ENCODE results near the gene KLHL28. TPM values are rescaled to one million over a fixed set of nuclear protein-coding genes. Genes with fewer than 3 reads are reported as not detected.

The KLHL28 gene
- total RNA-seq, 1 experiment from 2014 or later, result 11.2 TPM

DNA sequence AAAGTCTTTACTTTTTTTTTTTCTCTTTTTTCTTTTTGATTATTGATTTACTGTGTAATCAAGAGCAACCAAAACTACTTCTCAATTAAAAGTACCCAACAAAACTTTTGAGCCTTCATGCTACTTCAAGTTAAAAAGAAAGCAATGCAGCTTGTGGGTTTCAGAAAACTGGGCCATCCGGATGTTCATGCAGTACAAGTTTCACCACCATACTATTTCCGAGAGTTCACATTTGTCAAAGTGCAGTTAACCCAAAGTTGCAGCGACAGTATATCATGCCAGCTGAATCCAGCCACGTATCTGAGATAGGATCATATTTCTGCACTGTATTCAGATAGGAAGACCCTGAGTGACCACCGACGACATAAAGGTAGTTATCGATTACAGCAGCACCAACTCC, 33.0 kb downstream of the KLHL28 start:
- intact Hi-C loops (cut with micrococcal nuclease), result no loop called here
- H3K27me3 ChIP-seq (ENCODE audit: insufficient read depth, low read length), result no peaks in the 10 kb centered on the region
- H3K36me3 ChIP-seq (ENCODE audit: control insufficient read depth in 1 of 2, insufficient read depth in 2 of 2, low read length in 2 of 2), result peaks cover 0 to under 1% of the 10 kb centered on the region in 2 experiments; a peak in 2 of 4 replicates
- no peak overlapping the region for H3K9ac ChIP-seq (ENCODE audit: low read length)
- H3K27ac ChIP-seq (ENCODE audit: low read depth, low read length), result no peak overlapping the region
- ChIA-PET RAD21 (ENCODE audit: low non-redundant PET in 1 of 2, low total read pairs in 2 of 2, uncharacterized antibody in 2 of 2, unreplicated experiment in 2 of 2) (no interaction called here), POLR2A (no interaction called here), CTCF (interaction anchor here (1.2 kb wide), 1 partner anchor 15 kb away, joined by 3 read pairs; no protein-coding TSS in a partner anchor)
- no peaks in the 10 kb centered on the region for H4K20me1 ChIP-seq (ENCODE audit: insufficient read depth)
- TF ChIP-seq CEBPB (IDR thresholded peaks at IDR 0.05; ENCODE audit: low read depth) (no peak), ZFX (IDR thresholded peaks at IDR 0.05) (no peak), SP1 (IDR thresholded peaks at IDR 0.05; ENCODE audit: low read depth) (no peak), RAD21 (IDR thresholded peaks at IDR 0.05; ENCODE audit: low read depth) (no peak), FOSL1 (IDR thresholded peaks at IDR 0.05; ENCODE audit: low read depth) (no peak), YY1 (IDR thresholded peaks at IDR 0.05; ENCODE audit: extremely low read depth, insufficient replicate concordance, low read depth, low read length) (no peak), JUND (IDR thresholded peaks at IDR 0.05) (no peak), EZH2phosphoT487 (IDR thresholded peaks at IDR 0.05; ENCODE audit: borderline replicate concordance) (no peak), ZBTB33 (IDR thresholded peaks at IDR 0.05; ENCODE audit: extremely low read depth, insufficient replicate concordance, low read length) (no peak), ZNF274 (IDR thresholded peaks at IDR 0.05; ENCODE audit: low read depth, low read length) (no peak), MAX (IDR thresholded peaks at IDR 0.05) (no peak), CTCF (IDR thresholded peaks at IDR 0.05 in 2 of 3, conservative IDR thresholded peaks at IDR 0.05 in 1 of 3; ENCODE audit: borderline replicate concordance in 1 of 3, insufficient read depth in 1 of 3, low read depth in 2 of 3, low read length in 2 of 3) (no peak), POLR2AphosphoS5 (IDR thresholded peaks at IDR 0.05; ENCODE audit: low read depth, low read length) (no peak)
- TF ChIP-seq, protein P1, sequence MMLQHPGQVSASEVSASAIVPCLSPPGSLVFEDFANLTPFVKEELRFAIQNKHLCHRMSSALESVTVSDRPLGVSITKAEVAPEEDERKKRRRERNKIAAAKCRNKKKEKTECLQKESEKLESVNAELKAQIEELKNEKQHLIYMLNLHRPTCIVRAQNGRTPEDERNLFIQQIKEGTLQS (IDR thresholded peaks at IDR 0.05), result no peak
- no peak overlapping the region for H3K4me3 ChIP-seq (replicated peaks in 1 of 2; ENCODE audit: low read depth in 1 of 2, low read length in 2 of 2)
- no peak overlapping the region for H2AFZ ChIP-seq (ENCODE audit: low read depth, low read length, poor library complexity, severe bottlenecking)
- H3K79me2 ChIP-seq (ENCODE audit: insufficient read depth, low read length), result no peaks in the 10 kb centered on the region
- BruUV-seq (replicated peaks), result no TSS peak
- ATAC-seq (no peak), DNase-seq (ENCODE audit: low read depth, low spot score) (no peak)
- no peaks in the 10 kb centered on the region for H3K4me1 ChIP-seq (ENCODE audit: control insufficient read depth in 1 of 2, insufficient read depth in 2 of 2, low read length in 2 of 2)
- no peak overlapping the region for H3K4me2 ChIP-seq (ENCODE audit: low read length)
- H3K9me3 ChIP-seq (ENCODE audit: control insufficient read depth in 1 of 2, insufficient read depth in 1 of 2, low read depth in 1 of 2, low read length in 2 of 2), result no peaks in the 10 kb centered on the region
- no peaks in the 10 kb centered on the region for H3K9me2 ChIP-seq (ENCODE audit: insufficient read depth)
